Measurements from ENCODE around the gene NRXN2. TPM values are rescaled to one million over a fixed set of nuclear protein-coding genes. Genes with fewer than 3 reads are reported as not detected.

NRXN2 gene
- total and polyA plus RNA-seq, 3 donors from 2014 or later, result 32.6 to 46.8 (median 40.1) TPM

DNA sequence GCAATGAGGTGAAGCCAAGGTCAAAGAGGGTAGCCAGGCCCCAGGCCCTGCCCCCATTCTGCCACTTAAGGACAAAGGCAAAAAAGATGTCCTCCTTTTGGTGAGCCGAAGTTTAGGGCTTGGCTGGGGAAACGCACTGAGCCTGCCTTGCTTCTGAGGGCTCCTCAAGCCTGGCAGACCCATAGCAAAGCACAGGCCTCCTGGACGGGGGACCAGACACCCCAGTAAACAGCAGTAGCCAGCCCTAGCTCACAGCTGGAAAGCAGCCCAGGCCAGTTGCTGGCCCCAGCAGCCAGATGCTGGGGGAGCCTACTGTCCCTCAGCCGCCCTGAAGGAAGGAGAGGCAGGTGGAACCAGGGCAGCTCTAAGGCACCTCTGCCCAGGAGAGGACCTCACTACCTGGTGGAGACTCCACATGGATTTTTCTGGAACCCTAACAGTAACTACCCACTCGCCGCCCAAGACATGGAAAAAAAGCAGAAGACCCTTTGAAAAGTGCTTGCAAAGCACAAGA, 40.6 kb upstream of the NRXN2 start:
- Histone ChIP-seq H3K27ac (peak overlapping the region; percentile 33 to 74), H3K36me3 (ENCODE audit: low read depth, missing control alignments) (no peaks in the 10 kb centered on the region), H3K4me1 (peaks cover 67% of the 10 kb centered on the region), H3K27me3 (no peaks in the 10 kb centered on the region), H3K9me3 (no peaks in the 10 kb centered on the region), H3K4me3 (no peak overlapping the region)
- DNase-seq, result no peak
- 41 to 48% methylated on average over 4 to 6 of the region's 6 CpGs for WGBS, 2 donors
- intact Hi-C loops (cut with DNase I; ENCODE audit: low total_unique reads), result no loop called here
- TF ChIP-seq, protein P1, sequence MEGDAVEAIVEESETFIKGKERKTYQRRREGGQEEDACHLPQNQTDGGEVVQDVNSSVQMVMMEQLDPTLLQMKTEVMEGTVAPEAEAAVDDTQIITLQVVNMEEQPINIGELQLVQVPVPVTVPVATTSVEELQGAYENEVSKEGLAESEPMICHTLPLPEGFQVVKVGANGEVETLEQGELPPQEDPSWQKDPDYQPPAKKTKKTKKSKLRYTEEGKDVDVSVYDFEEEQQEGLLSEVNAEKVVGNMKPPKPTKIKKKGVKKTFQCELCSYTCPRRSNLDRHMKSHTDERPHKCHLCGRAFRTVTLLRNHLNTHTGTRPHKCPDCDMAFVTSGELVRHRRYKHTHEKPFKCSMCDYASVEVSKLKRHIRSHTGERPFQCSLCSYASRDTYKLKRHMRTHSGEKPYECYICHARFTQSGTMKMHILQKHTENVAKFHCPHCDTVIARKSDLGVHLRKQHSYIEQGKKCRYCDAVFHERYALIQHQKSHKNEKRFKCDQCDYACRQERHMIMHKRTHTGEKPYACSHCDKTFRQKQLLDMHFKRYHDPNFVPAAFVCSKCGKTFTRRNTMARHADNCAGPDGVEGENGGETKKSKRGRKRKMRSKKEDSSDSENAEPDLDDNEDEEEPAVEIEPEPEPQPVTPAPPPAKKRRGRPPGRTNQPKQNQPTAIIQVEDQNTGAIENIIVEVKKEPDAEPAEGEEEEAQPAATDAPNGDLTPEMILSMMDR (IDR thresholded peaks at IDR 0.05), result no peak
- TF ChIP-seq POLR2A (IDR thresholded peaks at IDR 0.05), result no peak

GRCh38 chr11:64762674-64763525, 39.9 kb upstream of the NRXN2 start:
- H3K4me3 ChIP-seq, result no peak overlapping the region
- intact Hi-C loops (cut with DNase I; ENCODE audit: low total_unique reads), result no loop called here
- DNase-seq, result no peak
- peaks cover 70% of the 10 kb centered on the region for H3K4me1 ChIP-seq
- H3K36me3 ChIP-seq (ENCODE audit: low read depth, missing control alignments), result no peaks in the 10 kb centered on the region
- 40 to 50% methylated on average over 13 of the region's 13 CpGs for WGBS, 2 donors
- TF ChIP-seq, protein P1 (IDR thresholded peaks at IDR 0.05), result no peak
- TF ChIP-seq POLR2A (IDR thresholded peaks at IDR 0.05), result no peak
- no peaks in the 10 kb centered on the region for H3K27me3 ChIP-seq
- H3K9me3 ChIP-seq, result no peaks in the 10 kb centered on the region
- peak overlapping the region; percentile 33 to 74 for H3K27ac ChIP-seq

DNA sequence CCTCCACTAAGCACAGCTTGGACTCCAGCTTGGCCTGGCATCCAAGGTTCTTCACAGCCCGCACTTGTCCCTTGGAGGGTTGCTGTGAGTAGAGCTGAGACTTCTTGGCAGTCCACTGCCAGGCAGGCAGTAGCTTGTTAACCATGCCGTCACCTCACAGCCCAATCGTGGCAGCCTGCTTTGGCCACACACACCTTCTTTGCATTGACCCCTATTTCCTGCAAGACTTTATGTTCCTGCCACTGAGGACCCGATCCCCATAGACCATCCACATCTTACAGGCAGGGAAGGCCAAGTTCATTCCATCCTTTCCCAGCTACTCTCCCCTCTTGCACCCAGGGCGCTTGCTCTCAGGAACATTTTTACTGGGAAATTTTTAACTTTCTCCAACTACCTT, 39.3 kb upstream of the NRXN2 start:
- no peaks in the 10 kb centered on the region for H3K27me3 ChIP-seq
- H3K36me3 ChIP-seq (ENCODE audit: low read depth, missing control alignments), result no peaks in the 10 kb centered on the region
- no peak for DNase-seq
- H3K4me1 ChIP-seq, result peaks cover 67% of the 10 kb centered on the region
- H3K9me3 ChIP-seq, result no peaks in the 10 kb centered on the region
- intact Hi-C loops (cut with DNase I; ENCODE audit: low total_unique reads), result no loop called here
- no peak overlapping the region for H3K4me3 ChIP-seq
- WGBS, 2 donors, result 41 to 43% methylated on average over 5 of the region's 5 CpGs
- TF ChIP-seq, protein P1 (IDR thresholded peaks at IDR 0.05), result no peak
- TF ChIP-seq POLR2A (IDR thresholded peaks at IDR 0.05), result no peak
- H3K27ac ChIP-seq, result peak overlapping the region; percentile 23 to 74

DNA sequence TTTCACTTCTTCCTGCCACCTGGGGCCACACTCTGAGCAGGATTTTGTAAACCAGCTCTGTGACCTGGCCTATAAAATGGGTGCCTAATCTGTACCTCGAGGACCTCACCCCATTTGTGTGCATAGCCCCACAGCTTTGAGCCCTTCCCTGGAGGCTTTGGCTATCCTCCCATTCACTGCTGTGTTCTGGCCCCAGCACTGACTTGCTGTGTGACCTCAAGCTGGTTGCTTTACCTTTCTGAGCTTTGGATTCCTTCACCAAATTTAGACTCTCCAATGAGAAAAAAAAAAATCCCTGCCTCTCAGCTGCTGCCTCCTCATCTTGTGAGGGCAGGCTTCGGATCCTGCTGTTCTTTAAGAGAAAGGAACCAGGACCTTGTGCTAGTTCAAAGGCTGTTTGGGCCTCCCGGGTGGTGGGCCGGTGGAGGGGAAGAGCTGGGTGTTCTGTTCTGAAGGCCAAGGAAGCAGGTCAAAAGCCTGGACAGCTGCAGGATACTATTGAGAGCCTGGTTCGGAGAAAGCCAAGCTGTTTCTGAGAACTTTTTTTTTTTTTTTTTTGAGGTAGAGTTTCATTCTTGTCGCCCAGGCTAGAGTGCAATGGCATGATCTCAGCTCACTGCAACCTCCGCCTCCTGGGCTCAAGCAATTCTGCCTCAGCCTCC, 37.9 kb upstream of the NRXN2 start:
- Histone ChIP-seq H3K27me3 (no peaks in the 10 kb centered on the region), H3K27ac (peak overlapping the region in 1 of 2 donors; percentile 70), H3K9me3 (no peaks in the 10 kb centered on the region), H3K4me3 (no peak overlapping the region), H3K4me1 (peaks cover 59% of the 10 kb centered on the region), H3K36me3 (ENCODE audit: low read depth, missing control alignments) (no peaks in the 10 kb centered on the region)
- peak; percentile 69 for DNase-seq
- no peak for TF ChIP-seq POLR2A (IDR thresholded peaks at IDR 0.05)
- TF ChIP-seq, protein P1 (IDR thresholded peaks at IDR 0.05), result no peak
- WGBS, 2 donors, result 38 to 44% methylated on average over 7 of the region's 7 CpGs
- intact Hi-C loops (cut with DNase I; ENCODE audit: low total_unique reads), result no loop called here
